Hepatocyte (in vitro differentiated cells): ENCODE results near the gene RTN4R. TPM values are rescaled to one million over a fixed set of nuclear protein-coding genes. Genes with fewer than 3 reads are reported as not detected.
"Not testable (repeated sequence)": the region's sequence is repeated elsewhere in the genome, so short reads cannot be mapped to it uniquely, and the experiment has no call there.

Experiments
- DNase-seq: peaks from one replicate; pipeline ENCODE4 v3.0.0-alpha.2; 2016; ENCODE audit warnings: low spot score
- H2AFZ ChIP-seq: fragments of 200-600 bp; sonication (generic); 2 replicates; pipeline ENCODE4 v1.6.0; 2016; ENCODE audit warnings: antibody characterized with exemption, mild to moderate bottlenecking
- H3K27ac ChIP-seq: fragments of 200-600 bp; sonication (generic); 2 replicates; pipeline ENCODE4 v1.5.1; 2016; ENCODE audit warnings: mild to moderate bottlenecking
- H3K27me3 ChIP-seq: fragments of 200-600 bp; sonication (generic); 2 replicates; pipeline ENCODE4 v1.6.1; 2016
- H3K36me3 ChIP-seq: fragments of 200-600 bp; sonication (generic); replicated peaks from 2 replicates; pipeline ENCODE4 v1.5.1; 2016; ENCODE audit warnings: low read depth; ENCODE audit not compliant: insufficient read depth
- H3K4me1 ChIP-seq: fragments of 200-600 bp; sonication (generic); 2 replicates; pipeline ENCODE4 v1.5.1; 2016; ENCODE audit warnings: mild to moderate bottlenecking, moderate library complexity; ENCODE audit not compliant: insufficient read depth
- H3K4me2 ChIP-seq: fragments of 200-600 bp; sonication (generic); 2 replicates; pipeline ENCODE4 v1.6.0; 2016
- H3K4me3 ChIP-seq: fragments of 200-600 bp; sonication (generic); 2 replicates; pipeline ENCODE4 v1.5.1; 2016; ENCODE audit warnings: mild to moderate bottlenecking
- H3K79me2 ChIP-seq: fragments of 200-600 bp; sonication (generic); 2 replicates; pipeline ENCODE4 v1.6.0; 2017; ENCODE audit warnings: mild to moderate bottlenecking
- H3K9me2 ChIP-seq: fragments of 200-600 bp; sonication (generic); replicated peaks from 2 replicates; pipeline ENCODE4 v1.6.0; 2017; ENCODE audit warnings: mild to moderate bottlenecking; ENCODE audit not compliant: insufficient read depth
- H3K9me3 ChIP-seq: fragments of 200-600 bp; sonication (generic); 2 replicates; pipeline ENCODE4 v1.5.1; 2016; ENCODE audit warnings: low read depth, mild to moderate bottlenecking
- H4K20me1 ChIP-seq: fragments of 200-600 bp; sonication (generic); 2 replicates; pipeline ENCODE4 v1.6.0; 2016; ENCODE audit warnings: mild to moderate bottlenecking; ENCODE audit not compliant: insufficient read depth, poor library complexity, severe bottlenecking
- EZH2 ChIP-seq: fragments of 200-600 bp; sonication (generic); IDR thresholded peaks from 2 replicates; pipeline ENCODE4 v1.6.1; 2016; ENCODE audit warnings: antibody characterized with exemption, mild to moderate bottlenecking, borderline replicate concordance
- EZH2phosphoT487 ChIP-seq: fragments of 200-600 bp; sonication (generic); IDR thresholded peaks from one replicate; pipeline ENCODE4 v1.6.1; 2018; ENCODE audit warnings: antibody characterized with exemption, mild to moderate bottlenecking, low read depth, moderate library complexity; ENCODE audit not compliant: unreplicated experiment, severe bottlenecking
- WGBS: methylation state at CpG from one replicate; pipeline ENCODE4 v1.1.6; 2016; ENCODE audit warnings: low lambda C conversion rate; ENCODE audit errors: missing lambda C conversion rate; 5-methylcytosine and 5-hydroxymethylcytosine counted together
- polyA plus RNA-seq: library from polyadenylated mRNA; unstranded; fragments of >200 nt; fragmentation: Nextera tagmentation; extraction: Ambion mirVana; gene quantifications from 2 replicates; pipeline ENCODE4 v1.2.1, GENCODE V29; 2016
- total RNA-seq: library from RNA; depleted of rRNA; stranded (reverse); fragments of >200 nt; gene quantifications from 2 replicates; pipeline ENCODE4 v1.2.3, GENCODE V29; 2014
- TF ChIP-seq, protein P1 (sequence below): fragments of 200-600 bp; sonication (generic); IDR thresholded peaks from 2 replicates; pipeline ENCODE4 v1.5.1; 2016; ENCODE audit warnings: antibody characterized with exemption, mild to moderate bottlenecking; ENCODE audit not compliant: poor library complexity

The RTN4R gene
- total and polyA plus RNA-seq, 2 experiments from 2014 or later: 7.9 to 16.9 TPM

GRCh38 chr22:20276468-20276867 is 8.3 kb upstream of the RTN4R start:
- Histone ChIP-seq H3K27ac (no peak overlapping the region), H3K27me3 (no peaks in the 10 kb centered on the region), H3K4me3 (no peak overlapping the region), H3K36me3 (no peaks in the 10 kb centered on the region), H4K20me1 (no peaks in the 10 kb centered on the region), H3K4me2 (no peak overlapping the region), H2AFZ (no peak overlapping the region), H3K79me2 (no peaks in the 10 kb centered on the region), H3K9me2 (no peaks in the 10 kb centered on the region), H3K4me1 (peaks cover 3% of the 10 kb centered on the region), H3K9me3 (no peaks in the 10 kb centered on the region)
- DNase-seq: no peak
- TF ChIP-seq EZH2: no peak
- TF ChIP-seq, protein P1, sequence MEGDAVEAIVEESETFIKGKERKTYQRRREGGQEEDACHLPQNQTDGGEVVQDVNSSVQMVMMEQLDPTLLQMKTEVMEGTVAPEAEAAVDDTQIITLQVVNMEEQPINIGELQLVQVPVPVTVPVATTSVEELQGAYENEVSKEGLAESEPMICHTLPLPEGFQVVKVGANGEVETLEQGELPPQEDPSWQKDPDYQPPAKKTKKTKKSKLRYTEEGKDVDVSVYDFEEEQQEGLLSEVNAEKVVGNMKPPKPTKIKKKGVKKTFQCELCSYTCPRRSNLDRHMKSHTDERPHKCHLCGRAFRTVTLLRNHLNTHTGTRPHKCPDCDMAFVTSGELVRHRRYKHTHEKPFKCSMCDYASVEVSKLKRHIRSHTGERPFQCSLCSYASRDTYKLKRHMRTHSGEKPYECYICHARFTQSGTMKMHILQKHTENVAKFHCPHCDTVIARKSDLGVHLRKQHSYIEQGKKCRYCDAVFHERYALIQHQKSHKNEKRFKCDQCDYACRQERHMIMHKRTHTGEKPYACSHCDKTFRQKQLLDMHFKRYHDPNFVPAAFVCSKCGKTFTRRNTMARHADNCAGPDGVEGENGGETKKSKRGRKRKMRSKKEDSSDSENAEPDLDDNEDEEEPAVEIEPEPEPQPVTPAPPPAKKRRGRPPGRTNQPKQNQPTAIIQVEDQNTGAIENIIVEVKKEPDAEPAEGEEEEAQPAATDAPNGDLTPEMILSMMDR: no peak
- no peak for TF ChIP-seq EZH2phosphoT487
- WGBS: 87% methylated on average over 7 of the region's 7 CpGs

- Histone ChIP-seq H3K27me3 (no peaks in the 10 kb centered on the region), H3K79me2 (no peaks in the 10 kb centered on the region), H3K36me3 (no peaks in the 10 kb centered on the region), H3K4me2 (no peak overlapping the region), H3K9me2 (no peaks in the 10 kb centered on the region), H3K9me3 (no peaks in the 10 kb centered on the region), H3K27ac (no peak overlapping the region), H3K4me1 (peaks cover 3% of the 10 kb centered on the region), H3K4me3 (no peak overlapping the region), H2AFZ (no peak overlapping the region), H4K20me1 (no peaks in the 10 kb centered on the region)
- DNase-seq: no peak
- 95% methylated on average over 13 of the region's 13 CpGs for WGBS
- TF ChIP-seq EZH2: no peak
- no peak for TF ChIP-seq EZH2phosphoT487
These were observed 7.7 kb upstream of the RTN4R start for GRCh38 chr22:20275836-20276235.

- H3K36me3 ChIP-seq, H3K27ac ChIP-seq: not testable (repeated sequence)
These were observed 7.2 kb upstream of the RTN4R start for GRCh38 chr22:20275325-20275724.

DNA sequence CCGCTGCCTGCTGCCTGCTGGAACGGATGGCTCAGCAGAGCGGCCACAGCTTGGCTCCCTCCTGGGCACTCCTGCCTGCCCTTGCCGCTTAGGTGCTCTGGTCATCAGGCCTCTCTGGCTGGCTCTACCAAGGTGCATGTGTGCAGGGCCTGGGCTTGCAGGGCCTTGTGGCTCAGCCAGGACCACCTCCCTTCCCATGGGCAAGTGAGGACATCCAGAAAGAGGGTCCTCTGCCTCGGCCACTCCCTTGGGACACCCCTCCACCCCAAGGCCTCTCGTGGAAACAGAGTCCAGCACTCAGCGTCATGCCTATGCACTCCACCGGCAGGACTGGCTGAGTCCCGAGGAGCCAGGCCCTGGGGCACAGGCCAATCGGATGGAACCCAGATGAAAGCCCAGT is 6.3 kb upstream of the RTN4R start:
- H2AFZ ChIP-seq, DNase-seq, H3K4me3 ChIP-seq, H3K27me3 ChIP-seq, H3K4me2 ChIP-seq, H3K27ac ChIP-seq, H3K9me3 ChIP-seq, H4K20me1 ChIP-seq, H3K4me1 ChIP-seq, H3K9me2 ChIP-seq, H3K36me3 ChIP-seq, H3K79me2 ChIP-seq: not testable (repeated sequence)
- WGBS: 98% methylated on average over 9 of the region's 10 CpGs

More at GRCh38 chr22:20275325-20275724, 7.2 kb upstream of the RTN4R start:
- H4K20me1 ChIP-seq, H3K27me3 ChIP-seq, H3K4me2 ChIP-seq, H2AFZ ChIP-seq, H3K79me2 ChIP-seq, H3K4me1 ChIP-seq, H3K9me3 ChIP-seq, H3K9me2 ChIP-seq, DNase-seq, H3K4me3 ChIP-seq: not testable (repeated sequence)
- 64% methylated on average over 7 of the region's 7 CpGs for WGBS

GRCh38 chr22:20273758-20274181 is 5.7 kb upstream of the RTN4R start:
- no peaks in the 10 kb centered on the region for H3K27me3 ChIP-seq
- no peaks in the 10 kb centered on the region for H3K79me2 ChIP-seq
- whole genome bisulfite sequencing: 64% methylated on average over 5 of the region's 12 CpGs
- DNase-seq: no peak
- no peak overlapping the region for H3K27ac ChIP-seq
- no peak overlapping the region for H3K4me3 ChIP-seq
- H3K4me2 ChIP-seq: no peak overlapping the region
- TF ChIP-seq EZH2 (no peak), EZH2phosphoT487 (no peak)
- TF ChIP-seq, protein P1: no peak
- no peaks in the 10 kb centered on the region for H3K9me3 ChIP-seq
- H4K20me1 ChIP-seq: no peaks in the 10 kb centered on the region
- no peaks in the 10 kb centered on the region for H3K36me3 ChIP-seq
- H3K9me2 ChIP-seq: no peaks in the 10 kb centered on the region
- peaks cover 3% of the 10 kb centered on the region for H3K4me1 ChIP-seq
- H2AFZ ChIP-seq: no peak overlapping the region
